Retinal pigment epithelial cell (primary cell): ENCODE results near the gene PTN.
"Not testable (repeated sequence)": the region's sequence is repeated elsewhere in the genome, so short reads cannot be mapped to it uniquely, and the experiment has no call there.

Source experiments
- DNase-seq: peaks from one replicate; pipeline ENCODE4 v3.0.0-alpha.2; 2010; ENCODE audit warnings: low read depth
- H3K4me3 ChIP-seq: 2 replicates; pipeline ENCODE4 v1.5.1; 2011; ENCODE audit warnings: mild to moderate bottlenecking, low read length, control low read depth, moderate library complexity
- TF ChIP-seq, protein P1 (sequence below): conservative IDR thresholded peaks from 2 replicates; pipeline ENCODE4 v1.5.1; 2011; ENCODE audit warnings: low read depth, low read length, control low read depth, inconsistent platforms

PTN gene

DNA sequence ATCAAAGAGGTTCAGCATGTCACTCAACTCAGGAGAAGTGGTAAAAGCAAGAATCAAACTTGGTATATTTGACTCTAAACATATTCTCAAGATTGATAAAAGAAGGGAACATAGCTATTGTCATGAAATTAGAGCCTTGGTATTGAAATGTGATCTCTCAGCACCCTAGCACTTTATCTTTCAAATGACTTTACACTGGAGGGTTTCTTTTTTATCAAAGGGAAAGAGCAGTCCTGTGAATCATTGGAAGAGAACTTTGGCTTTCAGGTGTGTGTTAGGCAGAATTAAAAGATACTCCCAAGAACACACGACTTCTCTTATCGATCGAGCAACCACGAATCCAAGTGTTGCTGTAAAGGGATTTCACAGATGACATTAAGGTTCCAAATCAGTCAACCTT is 54.4 kb downstream of the PTN start:
- H3K4me3 ChIP-seq = no peak overlapping the region
- DNase-seq = no peak
- TF ChIP-seq, protein P1, sequence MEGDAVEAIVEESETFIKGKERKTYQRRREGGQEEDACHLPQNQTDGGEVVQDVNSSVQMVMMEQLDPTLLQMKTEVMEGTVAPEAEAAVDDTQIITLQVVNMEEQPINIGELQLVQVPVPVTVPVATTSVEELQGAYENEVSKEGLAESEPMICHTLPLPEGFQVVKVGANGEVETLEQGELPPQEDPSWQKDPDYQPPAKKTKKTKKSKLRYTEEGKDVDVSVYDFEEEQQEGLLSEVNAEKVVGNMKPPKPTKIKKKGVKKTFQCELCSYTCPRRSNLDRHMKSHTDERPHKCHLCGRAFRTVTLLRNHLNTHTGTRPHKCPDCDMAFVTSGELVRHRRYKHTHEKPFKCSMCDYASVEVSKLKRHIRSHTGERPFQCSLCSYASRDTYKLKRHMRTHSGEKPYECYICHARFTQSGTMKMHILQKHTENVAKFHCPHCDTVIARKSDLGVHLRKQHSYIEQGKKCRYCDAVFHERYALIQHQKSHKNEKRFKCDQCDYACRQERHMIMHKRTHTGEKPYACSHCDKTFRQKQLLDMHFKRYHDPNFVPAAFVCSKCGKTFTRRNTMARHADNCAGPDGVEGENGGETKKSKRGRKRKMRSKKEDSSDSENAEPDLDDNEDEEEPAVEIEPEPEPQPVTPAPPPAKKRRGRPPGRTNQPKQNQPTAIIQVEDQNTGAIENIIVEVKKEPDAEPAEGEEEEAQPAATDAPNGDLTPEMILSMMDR = no peak

DNA sequence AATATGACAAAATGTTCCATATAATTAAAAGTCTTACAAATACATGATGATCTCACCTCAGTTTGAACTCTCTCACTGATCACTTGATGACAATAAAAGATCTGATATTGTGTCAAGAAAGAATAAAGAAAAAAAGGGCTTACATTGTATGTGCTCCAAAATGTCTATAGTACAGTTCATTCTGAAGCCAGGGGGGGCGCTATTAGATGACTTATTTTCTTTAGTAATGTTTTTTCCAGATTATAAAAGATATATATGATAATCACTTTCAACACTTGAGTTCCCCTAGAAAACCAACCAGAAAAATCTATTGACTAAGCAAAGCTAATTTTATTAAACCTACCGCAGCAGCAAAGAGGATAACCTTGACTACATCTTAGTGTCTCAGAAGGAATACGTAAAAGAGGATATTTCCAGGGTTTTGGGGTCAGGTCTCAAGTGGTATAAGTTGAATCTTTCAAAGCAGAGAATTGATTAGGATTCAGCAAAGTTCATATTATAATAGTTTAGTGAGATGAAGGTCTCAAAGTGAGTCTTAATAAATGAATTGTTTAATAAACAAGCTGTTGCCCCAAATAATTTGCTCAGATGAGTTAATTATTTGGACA is 55.8 kb downstream of the PTN start:
- no peak overlapping the region for H3K4me3 ChIP-seq
- TF ChIP-seq, protein P1 = peak; percentile 48
- no peak for DNase-seq

DNA sequence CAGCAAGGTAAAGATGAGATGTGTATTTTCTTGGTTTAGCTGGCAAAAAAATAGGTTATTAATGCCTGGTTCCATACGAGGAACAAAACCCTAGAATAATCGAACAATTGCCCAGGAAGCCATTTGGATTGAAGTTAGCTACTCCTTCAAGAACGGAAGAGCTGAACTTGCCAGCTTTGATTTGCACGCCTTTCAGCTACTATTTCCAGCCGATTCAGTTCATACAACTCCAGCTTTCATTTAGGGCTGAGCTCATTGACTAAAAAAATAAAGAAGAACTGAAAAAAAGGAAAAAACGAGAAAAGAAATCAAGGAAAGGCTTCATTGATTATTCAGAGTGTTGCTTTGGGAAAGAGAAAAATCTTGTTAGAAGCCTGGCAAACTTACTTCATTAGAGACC is 60.4 kb downstream of the PTN start:
- no peak for DNase-seq
- TF ChIP-seq, protein P1 = no peak
- H3K4me3 ChIP-seq = no peak overlapping the region

DNA sequence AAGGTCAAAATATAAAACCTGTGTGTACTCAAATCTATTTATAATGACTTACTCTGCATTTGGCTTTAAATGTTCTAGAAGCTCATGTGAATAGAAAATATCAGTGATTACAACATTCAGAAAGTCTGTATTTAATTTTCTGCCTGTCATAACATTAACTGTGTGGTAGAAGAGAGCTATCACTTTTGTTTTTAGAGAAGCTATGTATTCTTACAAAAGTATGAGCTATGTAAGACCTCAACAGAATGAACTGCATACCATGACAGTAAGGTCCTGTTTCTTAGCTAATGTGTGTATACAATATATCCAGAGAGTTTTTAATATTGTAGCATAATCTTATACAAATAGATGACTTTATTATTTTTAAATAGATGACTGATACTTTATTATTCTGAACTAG is 61.5 kb downstream of the PTN start:
- TF ChIP-seq, protein P1 = no peak
- no peak overlapping the region for H3K4me3 ChIP-seq

DNA sequence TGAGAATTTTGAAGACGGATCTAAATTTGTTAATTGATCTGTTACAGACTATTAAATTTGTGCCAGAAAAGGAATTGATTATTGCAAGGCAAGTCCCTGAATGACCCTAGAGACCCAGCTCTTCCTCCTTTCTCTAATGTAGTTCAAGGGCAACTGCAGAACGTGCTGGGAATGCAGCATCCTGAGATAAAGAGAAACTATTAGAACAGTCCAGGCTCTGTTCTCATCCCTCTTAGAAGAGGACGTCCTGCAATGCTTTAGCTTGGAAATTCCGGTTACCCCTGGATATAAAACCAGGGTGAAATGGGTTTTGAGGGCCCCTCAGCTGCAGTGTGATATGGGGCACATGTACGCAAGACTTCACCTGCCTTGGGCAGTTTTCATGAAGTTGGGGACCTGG is 67.3 kb downstream of the PTN start:
- TF ChIP-seq, protein P1 = no peak
- H3K4me3 ChIP-seq = no peak overlapping the region
- DNase-seq = no peak

More for the DNA sequence above, 61.5 kb downstream of the PTN start:
- DNase-seq = no peak

DNA sequence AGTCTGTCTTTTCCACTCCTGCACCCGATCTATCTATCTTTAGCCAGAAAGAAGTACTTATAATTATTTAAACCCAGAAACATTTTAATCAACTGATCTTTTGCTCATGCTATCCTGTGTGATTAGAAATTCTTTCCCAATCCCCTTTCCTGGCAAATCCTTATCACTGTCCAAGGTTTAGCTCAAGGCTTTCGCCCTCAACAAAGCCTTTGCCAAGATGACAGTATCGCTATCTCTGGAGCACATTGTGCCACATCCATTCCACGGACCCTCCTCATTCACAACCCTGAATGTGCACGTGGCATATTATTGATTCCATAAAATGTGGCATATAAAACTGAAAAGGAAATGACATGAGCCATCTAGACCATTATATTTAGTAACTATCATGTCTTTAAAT is 71.3 kb downstream of the PTN start:
- TF ChIP-seq, protein P1 = no peak
- H3K4me3 ChIP-seq = no peak overlapping the region
- no peak for DNase-seq

DNA sequence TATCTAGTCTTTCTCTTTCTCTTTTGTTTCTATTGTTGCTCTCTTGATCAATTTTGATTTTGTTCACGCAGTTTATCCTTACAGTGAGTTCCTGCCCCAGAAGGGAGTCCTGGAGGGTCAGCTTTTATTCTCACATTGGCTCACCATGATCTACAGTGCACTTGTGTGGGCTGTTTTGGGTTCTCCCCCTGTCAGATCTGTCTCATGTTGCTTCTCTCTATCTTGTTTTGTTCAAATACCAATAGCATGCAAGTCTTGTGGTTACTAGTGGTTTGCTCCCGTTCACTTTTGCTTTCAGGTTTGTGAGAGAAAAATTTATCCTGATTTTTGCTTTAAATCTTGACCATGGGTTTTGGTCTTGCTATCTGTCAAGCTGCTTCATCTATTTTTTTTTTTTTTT is 74.3 kb downstream of the PTN start:
- no peak for DNase-seq
- no peak overlapping the region for H3K4me3 ChIP-seq
- TF ChIP-seq, protein P1 = no peak

DNA sequence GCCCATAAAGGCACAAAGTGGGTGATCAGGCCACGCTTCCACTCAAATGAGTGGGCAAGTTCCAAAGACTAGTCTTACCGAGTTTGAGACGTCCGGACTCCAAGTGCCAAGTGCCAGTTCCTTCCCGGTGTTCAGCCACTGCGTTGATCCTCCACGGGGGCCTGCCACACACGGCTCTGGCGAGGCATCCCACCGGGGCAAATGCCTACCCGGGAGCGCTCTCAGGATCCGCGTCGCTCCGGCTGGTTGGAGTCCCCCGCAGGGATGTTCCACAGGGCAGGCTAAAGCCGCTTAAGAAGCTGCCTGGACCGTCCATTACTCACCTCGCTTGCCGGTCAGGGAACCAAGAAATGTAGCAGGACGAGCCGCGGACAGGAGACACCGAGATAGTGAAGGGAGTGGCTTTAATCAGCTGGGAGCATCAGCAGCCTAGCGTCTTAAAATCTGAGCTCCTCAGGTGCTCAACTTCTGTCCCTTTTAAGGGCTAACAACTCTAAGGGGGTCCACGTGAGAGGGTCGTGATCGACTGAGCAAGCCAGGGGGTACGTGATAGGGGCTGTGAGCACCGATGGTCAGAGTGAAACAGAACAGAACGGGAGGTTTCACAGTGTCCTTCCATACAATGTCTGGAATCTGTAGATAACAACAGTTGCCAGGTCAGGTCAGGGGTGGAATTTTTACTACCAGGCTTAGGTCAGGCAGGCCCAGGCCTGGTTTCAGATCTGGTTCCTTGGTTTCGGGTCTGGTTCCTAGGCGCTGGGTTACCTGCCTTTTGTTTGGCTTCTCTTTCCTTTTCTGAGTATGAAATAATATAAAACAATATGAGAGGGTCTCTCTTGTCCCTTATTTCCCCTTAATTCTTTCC is 75.3 kb downstream of the PTN start:
- not testable (repeated sequence) for DNase-seq, H3K4me3 ChIP-seq
